GM21381 (cell line): ENCODE data around the gene PDE8B.

Experiments
- ATAC-seq: cut with Tn5 transposase; IDR thresholded peaks from one replicate; pipeline ENCODE4 v1.9.1; 2021; ENCODE audit warnings: mild to moderate bottlenecking, moderate library complexity; ENCODE audit not compliant: unreplicated experiment

Gene PDE8B

DNA sequence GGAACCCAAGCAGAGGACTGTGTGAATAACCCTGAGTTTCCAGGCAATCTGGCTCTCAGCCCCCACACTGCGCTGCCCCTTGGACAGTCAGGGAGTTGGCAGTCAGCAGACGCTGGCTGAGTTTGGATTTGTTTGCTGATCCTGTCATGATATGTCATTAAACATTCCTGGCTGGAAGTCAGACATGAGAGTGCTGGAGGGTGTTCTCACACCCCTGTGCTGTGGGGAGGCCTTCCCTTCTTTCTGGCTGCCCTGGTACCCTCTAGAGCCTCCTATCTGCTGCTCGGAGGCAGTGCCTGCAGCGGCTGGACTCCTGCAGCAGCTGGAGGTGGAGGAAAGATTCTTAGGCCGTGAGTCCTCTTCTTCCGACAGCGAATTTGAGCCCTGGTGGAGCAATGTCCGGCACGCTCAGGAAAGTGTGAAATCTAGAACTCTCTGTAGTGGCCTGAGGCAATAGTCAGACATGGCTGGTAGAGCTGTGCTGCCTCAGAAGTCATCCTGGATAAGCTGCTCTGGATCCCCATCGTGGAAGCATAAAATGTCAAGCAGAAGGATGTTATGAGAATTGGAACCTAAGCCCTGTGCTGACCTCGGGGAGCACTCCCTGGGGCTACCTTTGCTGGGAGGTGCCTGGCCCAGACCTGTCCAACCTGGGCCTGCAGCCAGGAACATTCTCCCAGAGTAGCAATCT lies 72.0 kb downstream of the PDE8B start:
- ATAC-seq: no peak

DNA sequence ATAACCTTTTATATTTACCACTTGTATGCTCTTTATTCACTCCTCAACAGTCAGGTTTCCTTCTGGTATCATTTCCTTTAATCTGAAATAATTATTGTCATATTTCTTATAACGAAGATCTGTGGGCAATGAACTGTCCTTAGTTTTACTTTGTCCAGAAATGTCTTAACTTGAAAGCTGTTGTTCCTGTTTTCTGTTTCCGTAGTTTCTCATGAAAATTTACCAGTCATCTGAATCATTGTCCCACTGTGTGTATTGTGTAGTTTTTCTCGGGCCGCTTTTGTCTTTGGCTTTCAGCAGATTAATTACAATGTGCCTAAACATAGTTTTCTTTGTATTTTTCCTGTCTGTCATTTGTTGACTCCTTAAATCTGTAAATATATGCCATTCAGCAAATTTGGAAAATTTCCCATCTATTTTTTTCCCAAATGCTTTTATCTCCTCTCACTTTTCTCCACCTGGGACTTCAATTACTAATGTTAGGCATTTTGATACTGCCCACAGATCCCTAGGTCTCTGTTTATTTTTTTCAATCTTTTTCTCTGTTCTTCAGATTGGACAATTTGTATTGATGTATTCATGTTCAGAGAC lies 74.9 kb downstream of the PDE8B start:
- ATAC-seq: no peak

DNA sequence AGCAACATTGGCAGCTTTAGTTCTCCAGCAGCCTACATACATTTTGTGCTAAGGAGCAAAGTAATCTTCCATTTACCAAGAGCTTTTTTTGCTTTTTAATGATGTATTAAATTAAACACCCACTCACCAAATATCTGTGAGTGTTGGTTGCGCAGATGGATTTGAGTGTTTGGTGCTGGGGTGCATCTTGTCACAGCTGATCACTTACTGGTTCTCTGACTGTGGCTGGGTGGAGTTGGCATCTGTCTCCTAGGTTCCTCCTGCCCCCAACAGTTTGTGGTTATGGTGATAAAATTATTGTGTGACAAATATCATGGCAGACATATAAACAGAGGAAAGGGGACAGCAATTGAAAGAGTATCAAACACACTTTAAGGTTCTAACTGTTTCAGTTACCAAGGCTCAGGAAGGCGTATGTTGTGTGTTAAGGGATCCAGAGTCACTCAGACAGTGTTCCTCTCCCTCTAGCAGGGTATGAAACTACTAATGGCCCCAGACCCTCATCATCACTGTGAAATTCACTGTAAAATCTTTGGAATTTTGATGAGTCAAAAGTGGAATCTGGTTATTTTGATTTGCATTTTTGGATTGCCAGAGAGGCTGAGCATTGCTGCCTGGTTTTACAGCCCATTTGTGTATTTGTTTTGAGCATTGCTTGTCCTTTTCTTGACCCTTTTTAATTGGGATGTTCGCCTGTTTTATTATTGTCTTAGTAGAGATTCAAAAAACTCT lies 81.7 kb downstream of the PDE8B start:
- no peak for ATAC-seq

DNA sequence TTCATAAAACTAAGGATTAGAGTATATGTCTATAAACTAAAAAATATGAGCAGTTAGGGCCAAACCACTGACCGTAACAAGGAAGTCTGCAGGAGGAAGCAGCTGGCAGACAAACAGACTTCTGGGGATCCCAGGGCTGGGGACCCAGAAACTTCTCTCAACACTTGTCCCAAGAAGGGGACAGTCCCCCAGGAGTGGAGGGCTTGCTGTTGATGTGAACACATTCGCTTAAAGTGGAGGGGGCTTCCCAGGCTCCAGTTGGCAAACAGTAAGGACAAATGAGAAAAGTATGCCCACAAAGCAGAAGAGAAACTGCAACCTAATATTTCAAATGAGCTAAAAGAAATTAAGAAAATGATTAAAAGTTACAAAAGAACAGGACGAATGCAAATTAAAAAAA lies 83.7 kb downstream of the PDE8B start:
- ATAC-seq: no peak

DNA sequence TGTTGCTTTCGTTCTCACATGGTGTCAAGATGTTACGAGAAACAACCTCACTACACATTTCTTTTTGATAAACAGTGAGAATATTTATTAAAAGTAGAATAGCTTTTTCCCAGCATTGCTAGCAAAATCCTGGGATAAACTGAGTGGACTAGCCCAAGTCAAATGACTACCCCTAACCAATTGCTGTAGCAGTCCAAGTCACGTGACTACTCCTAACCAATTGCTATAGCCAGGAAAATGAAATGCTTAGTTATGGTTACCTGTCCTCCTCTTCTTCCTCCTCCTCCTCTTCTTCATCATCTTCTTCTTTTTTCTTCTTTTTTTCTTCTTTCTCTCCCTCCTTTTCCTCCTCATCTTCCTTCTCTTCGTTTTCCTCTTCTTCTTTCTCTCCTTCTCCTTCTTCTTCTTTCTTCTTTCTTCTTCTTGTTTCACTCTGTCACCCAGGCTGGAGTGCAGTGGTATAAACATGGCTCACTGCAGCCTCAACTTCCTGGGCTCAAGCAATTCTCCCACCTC lies 85.4 kb downstream of the PDE8B start:
- no peak for ATAC-seq

DNA sequence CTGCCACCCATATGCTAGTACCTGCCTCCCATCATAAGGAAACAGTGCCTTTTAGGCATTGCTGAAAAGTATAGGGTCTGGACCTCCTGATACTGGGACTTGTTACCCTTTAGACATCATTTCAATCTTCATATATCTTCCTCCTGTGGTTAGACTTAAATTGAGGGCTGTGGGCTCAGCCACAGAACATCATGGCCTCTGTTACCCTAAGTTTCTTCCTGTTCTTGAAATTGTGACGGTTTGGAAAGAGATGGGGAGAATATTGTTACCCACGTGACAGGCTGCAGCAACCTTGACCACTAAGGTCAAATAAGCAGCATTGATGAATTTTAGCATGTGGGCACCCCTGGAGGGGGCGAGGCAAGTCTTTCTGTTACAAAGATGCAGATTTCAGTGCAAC lies 87.7 kb downstream of the PDE8B start:
- no peak for ATAC-seq

DNA sequence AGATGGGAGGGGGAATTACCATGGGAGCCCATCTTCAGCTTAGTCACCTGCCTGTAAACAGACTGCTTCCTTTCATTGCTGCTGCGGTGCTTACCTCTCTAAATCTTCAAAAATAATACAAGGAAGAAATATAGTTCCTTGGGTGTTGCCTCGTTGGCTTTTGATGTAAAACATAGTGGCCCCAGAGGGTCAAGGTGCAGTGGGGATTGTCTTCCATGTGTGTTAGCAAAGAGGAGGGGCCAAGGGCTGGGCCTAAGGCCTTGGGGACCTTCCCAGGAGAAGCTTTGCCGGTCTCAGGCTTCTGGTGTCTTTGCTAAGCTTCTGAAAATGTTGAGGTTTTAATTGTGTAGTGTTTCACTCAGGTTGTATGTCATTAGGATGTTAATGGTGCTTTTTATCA lies 90.0 kb downstream of the PDE8B start:
- no peak for ATAC-seq

DNA sequence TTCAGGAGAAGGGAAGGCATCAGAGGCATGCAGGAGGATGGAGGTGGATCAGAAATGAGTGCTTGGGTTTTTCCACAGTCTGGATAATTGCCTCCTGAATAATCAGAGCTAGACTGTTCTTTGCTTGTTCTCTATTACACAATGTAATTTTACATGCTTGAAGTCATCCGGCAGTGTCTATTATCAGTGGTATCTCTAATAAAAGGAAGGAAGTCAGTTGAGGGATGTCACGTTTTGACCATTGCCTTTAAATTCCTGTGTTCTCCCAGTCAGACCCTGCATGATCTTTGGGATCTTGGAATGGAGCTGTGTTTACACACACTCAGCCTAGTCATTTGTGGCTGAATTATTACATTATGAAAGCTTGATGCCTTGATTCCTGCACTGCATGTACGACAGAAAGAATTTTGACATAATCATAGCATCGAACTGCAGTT lies 91.0 kb downstream of the PDE8B start:
- no peak for ATAC-seq

DNA sequence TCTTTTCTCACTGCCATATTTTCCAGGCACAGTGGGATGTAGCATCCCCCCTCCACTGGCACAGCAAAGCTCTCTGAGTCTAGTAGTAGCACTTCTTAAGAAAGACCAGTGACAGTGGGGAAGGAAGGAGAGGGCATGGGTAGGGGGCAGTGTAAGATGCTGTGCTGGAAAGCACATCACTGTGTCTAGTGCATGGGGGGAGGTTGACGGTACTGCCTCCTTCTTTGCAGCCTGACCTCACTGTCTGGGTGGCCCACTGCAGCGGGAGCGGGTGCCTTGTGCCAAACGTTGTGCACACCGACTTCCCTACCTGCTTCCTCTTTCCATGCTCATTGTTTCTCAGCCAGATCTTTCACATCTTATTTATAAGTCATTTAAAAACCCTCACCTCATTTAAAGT lies 91.8 kb downstream of the PDE8B start:
- ATAC-seq: no peak

DNA sequence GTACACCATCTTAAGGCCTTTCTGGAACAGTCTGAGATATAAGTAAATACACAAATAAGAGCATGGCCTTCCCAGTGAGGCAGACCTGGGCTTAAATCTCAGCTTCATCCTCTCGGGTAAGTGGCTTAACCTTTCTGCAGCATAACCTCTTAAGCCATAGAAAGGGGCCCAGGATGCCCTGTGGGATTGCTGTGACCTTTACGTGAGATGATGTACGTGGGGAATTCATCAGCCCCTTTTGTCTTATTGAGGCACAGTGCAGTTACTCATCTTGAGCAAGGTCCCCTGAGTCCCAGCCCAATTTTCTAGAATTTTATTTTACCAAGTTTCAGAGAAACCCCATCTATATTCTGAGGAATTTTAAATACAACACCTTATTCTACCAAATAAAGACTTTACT lies 92.2 kb downstream of the PDE8B start:
- ATAC-seq: no peak

DNA sequence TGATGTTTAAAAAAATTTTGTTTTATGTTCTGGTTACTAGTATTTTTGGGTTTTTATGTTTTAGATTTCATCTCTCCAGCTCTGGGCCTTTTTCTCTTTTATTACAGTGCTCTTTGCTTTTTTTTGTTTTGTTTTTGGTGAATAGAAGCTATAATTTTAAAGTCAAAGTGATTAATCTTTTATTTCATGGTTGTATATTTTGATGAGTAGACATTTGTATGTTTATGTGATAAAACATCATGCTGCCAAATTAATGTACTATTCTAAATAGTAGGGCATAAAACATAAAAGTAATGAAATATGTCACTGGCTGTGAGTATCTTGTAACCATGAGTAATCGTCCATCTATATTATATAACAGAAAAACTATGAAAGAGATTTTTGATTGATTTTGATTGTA lies 93.9 kb downstream of the PDE8B start:
- ATAC-seq: no peak

DNA sequence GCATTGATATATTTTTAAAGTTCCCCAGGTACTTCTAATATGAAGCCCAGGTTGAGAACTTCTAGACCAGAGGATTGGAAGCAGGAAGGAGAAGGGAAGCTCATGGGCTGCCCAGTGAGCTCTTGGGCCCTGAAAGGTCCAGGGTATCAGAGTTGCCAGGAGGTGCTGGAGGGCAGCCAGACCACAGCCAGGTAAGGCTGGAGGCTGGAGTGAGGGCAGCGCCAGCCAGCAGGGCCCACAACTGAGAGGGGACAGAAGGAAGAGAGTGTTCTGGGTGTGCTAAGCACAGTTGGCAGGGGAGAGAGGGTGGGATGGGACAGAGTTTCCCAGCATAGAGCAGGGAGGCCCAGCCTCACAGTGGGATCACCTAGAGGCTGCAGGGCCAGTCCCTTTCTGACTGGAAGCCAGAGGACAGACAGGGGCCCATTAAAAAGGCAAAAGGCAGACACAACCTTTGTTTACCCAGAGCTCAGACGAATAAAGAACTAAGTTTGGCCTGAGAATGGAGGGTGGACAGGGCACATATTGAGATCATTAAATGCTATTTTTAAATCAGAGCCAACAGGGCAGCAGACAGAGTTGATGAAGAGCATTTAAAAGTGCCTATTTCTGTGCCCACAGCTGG lies 94.9 kb downstream of the PDE8B start:
- no peak for ATAC-seq

DNA sequence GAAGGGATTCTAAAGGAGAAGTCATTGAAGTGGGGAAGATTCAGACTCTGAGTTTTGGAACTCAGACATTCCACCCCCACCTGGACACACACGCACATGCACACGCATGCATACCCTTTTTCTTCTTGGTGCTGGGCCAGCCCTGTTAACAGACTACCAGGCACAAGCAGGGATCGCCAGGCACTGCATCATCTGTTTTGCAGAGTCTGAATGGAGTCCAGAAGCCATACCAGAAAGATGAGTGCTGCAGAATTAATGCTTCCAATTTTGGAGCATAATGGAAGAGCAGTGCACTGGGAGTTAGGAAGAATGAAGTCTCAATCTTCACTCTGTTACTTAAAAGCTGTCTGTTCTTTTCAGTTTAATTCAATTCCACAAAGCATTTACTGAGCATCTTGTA lies 95.5 kb downstream of the PDE8B start:
- ATAC-seq: no peak

DNA sequence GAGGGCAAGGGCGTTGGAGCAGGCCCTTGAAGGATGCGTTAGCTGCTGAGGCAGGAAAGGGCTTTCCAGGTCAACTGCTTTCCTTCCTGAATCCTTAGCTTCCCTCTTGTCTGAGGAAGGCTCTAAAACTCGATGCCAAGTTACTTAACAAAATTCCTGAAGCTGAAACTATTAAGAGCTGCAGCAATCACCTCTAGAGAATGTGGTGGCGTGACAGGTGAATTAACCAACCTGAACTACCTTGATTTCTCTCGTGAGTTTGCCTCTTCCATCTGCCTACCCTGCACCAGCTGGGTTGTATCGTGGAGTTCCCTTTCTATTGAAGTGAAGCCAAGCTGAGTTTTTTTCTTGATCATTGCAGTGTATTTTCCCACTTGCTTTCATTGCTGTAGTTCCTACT lies 96.1 kb downstream of the PDE8B start:
- no peak for ATAC-seq

DNA sequence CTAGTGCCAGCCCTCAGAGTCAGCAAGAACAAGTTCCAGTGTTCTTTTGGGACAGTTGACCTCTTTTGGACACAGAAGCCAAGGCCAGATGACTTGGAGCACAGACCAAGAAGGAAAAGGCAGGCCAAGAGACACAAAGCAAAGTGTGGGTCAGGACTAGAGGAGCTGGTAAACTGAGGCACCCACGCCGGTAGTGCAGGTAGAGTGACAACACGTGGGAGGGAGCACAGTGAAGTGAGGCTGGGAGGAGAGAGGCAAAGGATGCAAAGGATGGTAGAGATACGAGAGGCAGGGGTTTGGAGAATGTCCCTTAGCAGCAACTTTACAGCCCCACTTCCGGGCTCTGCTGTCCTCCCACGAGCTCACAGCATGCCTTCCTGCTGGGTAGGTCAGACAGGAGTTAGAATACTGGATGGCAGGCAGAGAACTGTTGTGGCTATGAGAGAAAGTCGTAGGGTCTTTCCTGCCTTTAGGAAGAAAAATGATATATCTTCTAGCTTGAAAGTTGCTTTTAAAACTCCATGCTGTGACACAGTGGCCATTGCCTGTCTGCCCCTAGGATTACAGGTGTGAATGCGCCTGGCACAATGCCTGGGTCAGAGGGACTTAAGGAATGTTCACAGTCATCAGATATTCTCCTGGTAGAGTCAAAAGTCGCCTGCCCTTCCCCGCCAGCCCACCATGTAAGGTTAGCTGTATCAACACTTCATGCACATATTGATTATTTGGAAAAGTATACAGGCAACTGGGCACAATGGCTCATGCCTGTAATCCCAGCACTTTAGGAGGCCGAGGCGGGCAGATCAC lies 97.9 kb downstream of the PDE8B start:
- no peak for ATAC-seq

DNA sequence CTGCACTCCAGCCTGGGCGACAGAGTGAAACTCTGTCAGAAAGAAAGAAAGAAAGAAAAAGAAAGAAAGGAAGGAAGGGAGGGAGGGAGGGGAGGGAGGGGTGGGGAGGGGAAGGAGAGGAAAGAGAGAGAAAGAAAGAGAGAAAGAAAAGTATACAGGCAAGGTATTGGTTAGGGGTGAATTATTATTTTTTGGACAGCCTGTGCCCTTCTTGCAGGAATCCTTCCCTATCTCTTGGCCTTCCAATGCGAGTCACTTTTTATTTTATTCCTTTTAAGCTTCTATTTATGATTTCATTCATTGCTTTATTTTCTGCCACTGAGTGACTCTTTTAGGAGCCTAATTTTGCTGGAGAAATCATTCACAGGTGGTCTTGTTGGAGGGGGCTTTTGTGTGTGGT lies 98.7 kb downstream of the PDE8B start:
- ATAC-seq: no peak

DNA sequence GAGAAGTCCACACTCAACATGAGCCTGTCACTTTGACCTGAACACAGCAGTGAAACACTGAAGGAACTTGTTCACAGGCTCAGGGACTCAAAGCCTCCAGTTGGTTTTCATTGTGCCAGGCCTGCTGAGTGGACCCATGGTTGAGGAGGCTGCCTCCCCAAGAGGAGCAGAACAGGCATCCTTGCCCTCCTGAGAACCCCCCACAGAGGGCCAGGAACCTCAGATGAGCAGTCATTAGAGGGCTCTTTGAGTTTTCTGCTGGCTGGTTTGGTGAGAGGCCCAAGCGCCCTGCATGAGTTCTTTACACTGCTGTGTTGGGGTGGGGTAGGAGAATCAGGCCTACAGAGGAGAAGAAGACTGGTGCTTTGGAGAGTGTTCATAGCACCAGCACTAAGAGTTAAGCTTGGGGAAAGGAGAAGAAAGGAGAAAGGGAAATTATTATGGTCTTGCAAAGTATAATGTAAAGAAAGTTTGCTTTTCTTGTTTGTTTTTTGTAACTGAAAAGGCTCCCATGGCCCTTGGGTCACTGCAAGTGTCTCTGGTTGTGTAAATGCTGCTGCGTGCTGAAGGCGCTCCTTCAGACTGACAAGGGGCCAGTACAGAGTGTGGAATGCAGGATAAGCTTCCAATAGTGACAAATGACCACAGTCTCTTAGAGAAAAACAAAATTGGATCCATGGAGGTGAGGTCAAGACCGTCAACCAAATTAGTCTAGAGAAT lies 100.2 kb downstream of the PDE8B start:
- ATAC-seq: no peak

DNA sequence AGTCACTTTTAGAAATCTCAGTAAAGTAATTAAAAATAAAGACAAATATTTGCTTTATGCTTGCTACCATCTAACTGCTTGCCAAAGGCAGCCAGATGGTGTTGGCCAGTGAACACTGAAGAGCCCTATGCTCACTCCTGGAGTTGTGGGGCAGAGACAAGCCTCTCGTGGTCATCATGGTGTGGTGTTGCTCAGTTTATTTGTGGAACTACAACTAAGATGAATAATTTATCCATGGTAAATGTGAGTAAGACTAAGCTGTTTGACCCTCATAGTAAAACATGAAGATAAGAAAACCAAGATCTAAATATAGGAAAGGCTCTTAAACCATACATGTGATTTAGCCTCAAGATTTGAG lies 100.7 kb downstream of the PDE8B start:
- no peak for ATAC-seq

DNA sequence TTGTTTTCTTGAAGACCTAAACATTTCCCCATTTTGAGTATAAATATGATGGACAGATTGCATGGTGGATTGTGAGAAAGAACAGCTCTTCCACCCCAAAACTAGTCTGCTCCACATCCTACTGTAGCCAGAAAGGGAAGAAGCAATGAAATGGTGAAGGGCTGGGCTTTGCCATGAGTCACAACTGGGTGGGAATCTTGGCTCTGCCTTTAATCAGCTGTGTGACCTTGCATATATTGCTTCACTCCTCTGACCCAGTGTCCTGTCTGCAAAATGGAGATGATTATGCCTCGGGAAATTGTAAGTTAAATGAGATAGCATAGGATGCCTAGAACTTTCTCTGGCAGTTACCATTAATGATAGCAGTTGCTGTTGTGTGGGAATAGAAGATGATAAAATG lies 101.9 kb downstream of the PDE8B start:
- no peak for ATAC-seq
